NCI-H748 treated with DMSO at 0.1 percent for 48 hours (cell line): ENCODE results near the gene ASAP2.

Source experiments
- DNase-seq: peaks from one replicate; lab custom pipeline; 2025; lab: John Stamatoyannopoulos, UW

The ASAP2 gene

DNA sequence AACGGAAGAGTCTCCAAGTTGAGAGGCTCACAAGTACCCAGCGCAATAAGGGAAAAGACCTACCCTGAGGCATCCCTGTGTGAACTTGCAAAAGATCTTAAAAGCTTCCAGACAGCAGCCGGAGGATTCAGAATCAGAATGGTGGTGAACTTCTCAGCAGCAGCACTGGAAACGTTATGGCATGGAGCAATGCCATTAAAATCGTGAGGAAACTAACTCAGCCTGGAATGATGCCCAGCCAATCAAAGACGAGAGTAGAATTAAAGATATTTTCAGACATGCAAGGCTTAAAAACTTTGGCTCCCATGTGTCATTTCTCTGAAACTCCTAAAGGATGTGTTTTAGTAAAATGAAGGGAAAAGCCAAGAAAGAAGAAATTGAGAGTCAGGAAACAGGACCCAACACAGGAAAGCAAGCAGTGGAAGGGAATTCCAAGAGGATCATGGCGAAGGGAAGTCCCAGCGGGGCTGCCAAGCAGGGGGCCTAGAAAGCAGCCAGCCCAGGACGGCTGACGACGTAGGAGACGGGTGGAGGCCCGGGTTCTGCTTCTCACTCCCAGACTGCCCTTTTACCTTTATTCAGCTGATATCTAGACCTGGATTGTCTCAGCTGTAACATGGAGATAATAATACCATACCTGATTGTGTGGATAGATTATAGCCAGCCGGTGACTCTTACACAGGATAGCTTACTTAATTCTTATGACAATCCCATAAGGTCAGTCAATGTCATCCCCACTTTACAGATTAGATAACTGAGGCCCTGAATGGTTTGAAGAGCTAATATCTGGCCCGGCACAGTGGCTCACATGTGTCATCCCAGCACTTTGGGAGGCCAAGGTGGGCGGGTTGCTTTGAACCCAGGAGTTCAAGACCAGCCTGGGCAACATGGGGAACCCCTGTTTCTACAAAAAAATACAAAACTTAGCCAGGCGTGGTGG is 92.8 kb downstream of the ASAP2 start:
- no peak for DNase-seq

DNA sequence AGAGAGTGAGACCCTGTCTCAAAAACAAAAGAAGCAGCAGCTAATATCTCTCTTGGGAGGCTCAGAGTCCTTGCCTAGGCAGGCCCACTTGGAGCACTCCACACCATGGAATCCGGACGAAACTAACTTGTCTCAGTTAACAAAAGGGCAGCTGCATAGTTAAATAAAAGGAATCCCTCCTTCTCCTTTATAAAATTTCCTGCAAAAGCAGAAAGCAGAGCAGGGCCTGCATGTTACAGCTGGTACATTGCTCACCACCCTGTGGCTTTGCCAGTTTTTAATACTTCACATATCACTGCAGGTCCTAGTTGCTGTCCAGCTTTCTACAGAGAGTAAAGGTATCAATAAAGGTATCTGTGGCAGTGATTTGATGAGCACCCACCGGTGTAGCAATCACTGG is 93.6 kb downstream of the ASAP2 start:
- no peak for DNase-seq

DNA sequence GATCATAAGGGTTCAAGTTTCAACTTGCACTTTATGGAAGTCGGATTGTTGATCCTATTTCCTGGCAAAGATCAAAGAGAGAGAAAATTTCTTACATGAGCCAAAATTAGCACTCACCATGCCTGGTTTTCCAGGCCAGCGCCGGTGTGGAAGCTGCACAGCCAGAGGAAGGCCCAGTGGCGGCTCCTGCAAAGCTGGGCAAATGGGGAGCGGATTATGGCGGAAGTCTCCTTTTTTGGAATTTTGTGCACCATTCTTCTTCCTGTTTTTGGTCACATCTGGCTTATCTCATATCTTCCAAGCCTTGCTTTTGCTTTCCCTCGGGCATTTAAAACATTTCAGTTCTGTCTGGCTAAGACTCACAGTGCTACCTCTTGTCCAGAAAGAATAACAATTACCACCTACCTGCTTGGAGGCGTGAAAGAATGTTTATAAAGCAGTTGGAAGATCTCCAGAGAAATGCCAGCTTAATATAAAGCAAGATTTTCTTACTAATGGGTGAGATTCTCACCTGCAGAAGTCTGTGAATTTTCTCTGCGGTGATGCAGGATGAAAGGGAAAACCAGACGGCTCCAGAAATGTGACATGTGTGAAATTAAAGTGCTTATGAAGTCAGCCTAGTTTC is 94.3 kb downstream of the ASAP2 start:
- DNase-seq, result no peak

DNA sequence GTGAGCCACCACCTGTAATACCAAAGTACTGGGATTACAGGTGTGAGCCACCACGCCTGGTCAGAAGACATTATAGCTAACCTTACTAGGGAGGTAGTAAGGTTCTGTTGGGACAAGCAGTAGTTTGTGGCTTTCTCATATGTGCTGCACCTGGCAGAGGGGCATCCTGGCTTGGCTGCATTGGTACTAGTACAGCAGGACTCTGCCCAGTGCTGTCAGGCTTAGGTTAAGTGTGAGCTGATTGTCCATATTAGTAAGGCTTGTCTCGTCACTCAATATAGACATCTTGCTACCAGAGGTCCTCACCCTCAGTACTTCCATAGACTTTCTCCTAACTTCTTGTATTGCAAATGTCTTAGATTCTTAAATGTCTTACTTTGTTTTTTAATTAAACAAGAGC is 96.1 kb downstream of the ASAP2 start:
- no peak for DNase-seq

DNA sequence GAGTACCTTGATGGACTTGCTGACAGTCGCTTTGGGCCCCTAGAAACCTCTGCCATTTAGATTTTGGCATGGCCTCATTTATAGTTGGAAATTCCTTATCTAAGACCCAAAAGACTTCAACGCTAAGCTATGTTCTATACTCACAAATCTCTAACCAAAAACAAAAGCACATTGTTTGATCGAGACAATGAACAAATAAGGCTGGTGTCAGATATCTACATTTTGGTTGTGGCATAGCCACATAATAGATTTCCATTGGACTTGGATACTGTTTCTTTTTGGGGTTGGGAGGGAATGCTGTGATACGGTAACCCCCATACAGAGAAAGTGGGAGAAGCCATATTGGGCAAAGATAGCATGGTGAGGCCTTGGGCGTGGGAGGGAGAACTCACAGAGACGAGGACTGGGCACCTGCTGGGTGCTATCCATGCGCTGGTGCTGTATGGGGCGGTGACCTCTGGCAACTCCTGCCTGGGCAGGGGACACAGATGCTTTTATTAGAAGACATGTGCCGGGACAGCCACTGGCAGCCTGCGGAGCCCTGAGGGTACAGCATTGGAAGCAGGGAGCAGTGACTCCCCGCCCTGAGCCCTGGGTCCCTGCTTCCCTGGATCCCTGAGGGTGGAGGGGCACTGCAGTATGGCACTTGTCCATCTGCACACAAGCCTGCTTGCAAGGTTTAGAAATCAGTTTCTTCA is 97.1 kb downstream of the ASAP2 start:
- no peak for DNase-seq

DNA sequence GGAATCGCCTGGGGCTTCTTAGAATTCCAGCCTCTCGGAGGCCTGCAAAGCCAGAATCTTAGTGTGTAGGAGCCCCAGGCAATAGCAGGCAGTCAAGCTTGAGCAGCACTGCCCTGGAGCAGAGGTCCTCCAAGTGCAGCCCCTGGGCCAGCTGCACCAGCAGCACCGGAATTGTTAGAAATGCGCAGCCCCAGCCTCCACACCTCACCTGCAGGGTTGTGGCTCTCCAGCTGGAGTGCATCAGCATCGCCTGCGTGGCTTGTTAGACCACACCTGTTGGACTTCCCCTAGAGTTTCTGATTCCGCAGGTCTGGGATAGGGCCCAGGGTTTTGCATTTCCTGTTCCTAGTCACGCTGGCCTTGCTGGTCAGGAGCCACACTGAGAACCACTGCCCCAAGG is 100.3 kb downstream of the ASAP2 start:
- DNase-seq, result no peak

DNA sequence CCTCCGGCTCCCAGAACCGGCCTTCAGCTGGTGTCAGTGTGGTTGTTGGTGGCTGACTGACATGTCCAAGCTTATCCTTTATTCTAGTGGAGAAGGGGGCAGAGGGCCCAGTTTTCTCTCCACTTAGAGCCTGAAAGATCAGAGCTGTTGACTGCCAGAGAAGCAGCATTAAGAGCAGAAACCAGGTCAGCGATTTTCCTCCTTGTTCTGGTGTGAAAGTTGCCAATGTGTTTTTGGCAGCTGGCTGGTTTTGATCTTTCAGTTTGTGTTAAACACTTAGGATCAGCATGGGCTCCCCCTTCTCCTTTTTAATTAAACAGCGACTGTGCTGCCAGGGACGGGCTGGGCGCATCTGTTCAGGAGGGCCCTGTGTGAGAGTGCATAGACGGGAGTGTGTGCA is 100.9 kb downstream of the ASAP2 start:
- no peak for DNase-seq

DNA sequence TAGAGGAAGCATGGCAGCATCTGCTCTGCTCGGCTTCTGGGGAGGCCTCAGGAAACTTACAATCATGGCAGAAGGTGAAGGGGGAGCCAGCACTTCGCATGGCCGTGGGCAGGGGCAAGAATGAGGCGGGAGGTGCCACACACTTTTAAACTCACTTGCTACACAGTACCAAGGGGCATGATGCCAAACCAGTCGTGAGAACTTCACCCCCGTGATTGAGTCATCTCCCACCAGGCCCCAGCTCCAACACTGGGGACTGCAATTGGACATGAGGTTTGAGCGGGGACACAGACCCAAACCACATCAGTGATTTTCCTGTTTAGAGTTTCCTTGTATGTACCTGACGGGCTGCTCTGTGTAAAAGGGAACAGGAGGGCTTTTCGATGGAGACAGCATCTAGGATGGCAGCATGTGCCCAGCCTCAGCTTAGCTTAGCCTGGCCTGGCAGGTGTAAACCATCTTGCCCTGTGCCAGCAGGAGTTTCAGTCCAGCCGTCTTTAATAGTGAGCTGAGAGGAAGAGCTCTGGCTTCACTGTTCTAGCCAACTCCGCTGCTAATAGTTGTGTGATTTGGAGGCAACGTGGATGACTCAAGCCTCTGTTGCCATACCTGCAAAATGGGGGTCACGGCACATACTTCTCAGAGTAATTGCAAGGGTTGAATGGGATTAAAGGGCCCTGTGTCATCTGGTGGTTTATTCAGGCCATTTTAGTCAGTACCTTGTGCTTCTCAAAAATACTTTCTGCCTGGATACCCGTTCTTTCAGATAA is 101.8 kb downstream of the ASAP2 start:
- no peak for DNase-seq

DNA sequence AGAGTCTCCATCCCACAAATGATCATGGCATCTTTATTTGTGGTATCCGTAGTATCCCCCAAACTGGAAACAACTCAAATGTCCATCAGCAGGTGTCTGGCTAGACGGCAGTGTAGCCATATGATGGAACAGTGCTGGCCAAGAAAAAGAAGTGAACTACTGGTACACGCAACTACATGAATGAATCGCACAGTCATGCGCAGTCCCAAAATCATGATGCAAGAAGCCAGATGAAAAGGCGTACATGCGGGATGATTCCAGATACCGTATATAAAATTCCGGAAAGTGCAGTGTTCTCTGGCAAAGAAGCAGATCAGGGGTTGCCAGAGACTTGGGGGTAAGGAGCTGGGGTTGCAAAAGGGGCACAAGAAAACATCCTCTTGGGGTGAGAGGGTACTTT is 102.5 kb downstream of the ASAP2 start:
- no peak for DNase-seq

DNA sequence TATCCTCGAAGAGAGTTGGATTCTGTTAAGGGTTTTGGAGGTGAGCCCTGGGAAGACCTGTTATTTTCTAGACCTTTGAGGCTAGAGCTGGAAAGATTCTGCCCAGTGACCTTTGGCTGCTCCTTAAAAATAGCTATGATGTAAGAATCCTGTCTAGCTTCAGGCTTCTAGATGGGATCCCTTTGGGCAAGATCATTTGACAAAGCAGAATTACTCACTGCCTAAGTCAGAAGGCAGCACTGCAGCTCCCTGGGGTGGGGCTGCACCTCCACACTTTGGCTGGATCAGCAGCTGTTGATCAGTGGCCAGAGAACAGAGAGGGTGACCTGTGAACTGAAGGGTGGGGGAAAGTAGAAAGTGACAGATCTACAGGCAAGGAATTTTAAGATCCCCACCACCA is 103.8 kb downstream of the ASAP2 start:
- DNase-seq, result no peak

DNA sequence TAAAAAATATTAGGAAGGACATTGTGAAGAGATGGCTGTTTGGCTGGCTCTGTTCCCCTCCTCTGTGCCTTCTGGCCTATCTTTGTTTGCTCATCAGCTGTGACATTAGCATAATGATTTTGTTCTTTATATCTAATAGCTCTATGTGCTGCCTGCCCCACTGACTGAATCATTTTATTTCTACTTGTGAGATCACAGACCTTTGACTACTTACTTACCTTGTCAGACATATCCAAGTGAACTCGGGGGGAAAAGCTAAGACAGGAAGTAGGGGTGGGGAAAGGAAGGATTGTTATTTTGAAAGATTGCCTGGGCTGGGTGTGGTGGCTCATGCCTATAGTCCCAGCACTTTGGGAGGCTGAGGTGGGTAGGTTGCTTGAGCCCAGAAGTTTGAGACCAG is 104.2 kb downstream of the ASAP2 start:
- no peak for DNase-seq

DNA sequence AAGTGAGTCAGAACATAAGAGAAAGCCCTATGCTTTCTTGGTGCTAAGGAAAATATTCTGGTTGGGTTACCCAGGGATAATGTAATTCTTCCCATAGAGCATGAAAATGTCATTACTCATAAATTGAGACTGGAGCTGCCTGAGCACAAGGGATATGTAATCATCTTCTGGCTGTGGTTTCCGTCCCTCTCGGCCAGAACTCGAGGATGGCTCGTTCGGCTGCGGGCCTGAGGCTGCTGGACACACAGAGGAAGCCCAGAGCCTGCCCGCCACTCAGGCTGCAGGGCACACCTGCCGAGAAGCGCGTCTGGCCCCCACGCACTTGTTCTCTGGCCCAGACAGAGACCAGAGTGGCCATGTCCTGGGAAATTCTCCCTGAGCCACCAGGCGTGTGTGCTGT is 104.9 kb downstream of the ASAP2 start:
- no peak for DNase-seq

DNA sequence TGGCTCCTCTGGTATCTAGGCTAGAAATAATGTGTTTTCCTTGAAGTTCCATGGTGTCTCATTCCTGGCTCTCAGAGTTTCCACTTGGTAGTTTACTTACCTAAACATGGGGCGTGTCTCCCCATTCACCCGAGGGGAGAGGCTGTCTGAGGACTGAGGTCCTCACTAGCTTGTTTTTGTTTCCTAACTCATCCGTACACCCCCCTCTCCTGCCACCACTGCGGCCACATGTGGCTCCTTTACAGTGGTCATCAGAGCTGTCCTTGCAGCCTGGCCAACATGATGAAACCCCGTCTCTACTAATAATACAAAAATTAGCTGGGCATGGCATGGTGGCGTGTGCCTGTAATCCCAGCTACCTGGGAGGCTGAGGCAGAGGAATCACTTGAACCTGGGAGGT is 106.0 kb downstream of the ASAP2 start:
- no peak for DNase-seq

DNA sequence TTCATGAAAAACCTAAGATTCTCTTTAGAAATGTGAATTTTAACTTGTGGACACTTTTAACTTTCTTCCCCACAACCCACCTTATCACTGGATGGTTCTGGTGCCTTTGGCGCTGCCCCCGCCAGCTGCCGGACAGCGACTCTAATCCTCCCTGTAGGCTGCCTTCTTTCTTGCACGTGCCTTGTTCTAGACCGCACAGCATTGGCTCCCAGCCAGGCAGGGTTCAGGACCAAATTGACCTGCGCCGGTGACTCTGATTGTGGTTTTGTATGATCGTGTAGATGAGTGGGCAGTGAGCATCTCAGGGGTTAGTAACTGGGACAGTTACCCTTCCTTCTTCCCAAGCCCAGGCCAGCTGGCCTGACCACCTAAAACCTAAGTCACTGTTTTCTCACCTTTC is 106.8 kb downstream of the ASAP2 start:
- DNase-seq, result no peak

DNA sequence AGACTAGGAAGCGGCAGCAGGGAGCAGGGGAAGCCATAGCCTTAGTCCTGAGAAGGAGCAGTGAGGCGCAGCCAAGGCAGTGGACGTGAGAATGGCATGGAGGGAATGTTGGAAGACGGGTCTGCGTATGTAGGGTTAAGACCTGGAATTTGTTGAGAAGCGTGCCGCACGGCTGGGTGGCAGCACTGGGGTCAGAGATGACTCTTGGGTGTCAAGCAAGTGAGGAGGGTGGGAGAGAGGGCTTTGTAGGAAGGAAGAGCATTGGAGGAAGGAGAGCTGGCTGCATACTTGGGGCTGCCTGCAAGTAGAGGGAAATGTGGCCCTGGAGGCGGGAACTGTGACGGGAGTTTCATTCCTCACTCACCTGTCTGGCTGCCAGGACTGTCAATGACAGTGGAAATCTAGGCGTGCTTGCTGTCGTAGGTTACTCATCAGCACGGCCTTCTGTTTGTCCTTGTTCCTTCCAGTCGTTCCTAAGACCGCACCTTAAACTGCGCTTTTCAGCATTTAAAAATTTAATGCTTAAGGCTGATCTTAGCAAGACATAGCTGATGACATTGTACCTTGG is 108.8 kb downstream of the ASAP2 start:
- DNase-seq, result no peak

DNA sequence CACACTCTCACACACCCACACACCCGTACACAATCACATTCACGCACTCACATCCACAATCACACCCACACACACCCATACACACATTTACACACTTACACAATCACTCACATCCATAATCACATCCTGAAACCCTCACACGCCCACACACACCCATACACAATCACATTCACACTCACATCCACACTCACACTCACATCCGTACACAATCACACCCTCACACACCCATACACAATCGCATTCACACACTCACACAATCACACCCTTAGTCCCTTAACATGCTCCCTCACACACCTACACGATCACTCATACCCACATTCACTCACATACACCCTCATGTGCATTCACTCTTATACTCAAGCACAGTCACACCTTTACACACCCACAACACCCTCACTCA is 110.9 kb downstream of the ASAP2 start:
- DNase-seq, result no peak

DNA sequence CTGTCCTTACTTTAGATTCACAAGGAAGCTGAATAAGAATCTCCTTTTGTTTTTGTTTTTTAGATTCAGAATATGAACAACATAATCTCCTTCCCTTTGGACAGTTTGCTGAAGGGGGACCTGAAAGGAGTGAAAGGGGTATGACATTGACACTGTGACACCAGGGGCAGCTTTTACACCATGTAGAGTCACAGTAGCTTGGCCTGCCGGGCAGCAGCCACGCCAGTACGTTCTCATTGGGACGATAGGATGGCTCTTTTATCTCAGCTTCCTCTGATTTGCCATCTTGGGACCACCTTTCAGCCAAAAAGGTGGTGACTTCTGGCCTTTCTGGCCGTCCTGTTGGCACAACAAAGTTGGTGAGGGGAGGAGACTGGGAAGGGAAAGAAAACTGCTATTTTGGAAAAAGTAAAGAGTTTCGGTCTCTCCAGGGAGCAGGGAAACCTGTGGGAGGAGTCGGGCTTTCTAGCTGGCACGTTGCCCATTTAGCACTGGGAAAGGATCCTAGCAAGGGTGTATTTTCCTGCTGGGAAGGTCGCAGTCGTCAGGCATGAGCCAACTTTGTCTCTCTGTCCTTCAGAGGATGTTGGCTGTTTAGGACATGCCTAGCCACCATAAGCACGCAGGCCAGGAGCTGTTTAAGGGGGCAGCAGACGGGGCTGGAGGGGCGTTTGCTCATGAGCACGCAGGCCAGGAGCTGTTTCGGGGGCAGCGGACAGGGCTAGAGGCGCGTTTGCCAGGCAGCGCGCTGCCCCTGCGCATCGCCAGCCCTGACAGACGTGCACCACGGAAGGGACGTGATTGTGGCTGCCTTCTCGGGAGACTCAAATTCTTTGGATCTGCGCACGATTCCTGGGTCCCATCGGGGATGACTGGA is 112.1 kb downstream of the ASAP2 start:
- no peak for DNase-seq

DNA sequence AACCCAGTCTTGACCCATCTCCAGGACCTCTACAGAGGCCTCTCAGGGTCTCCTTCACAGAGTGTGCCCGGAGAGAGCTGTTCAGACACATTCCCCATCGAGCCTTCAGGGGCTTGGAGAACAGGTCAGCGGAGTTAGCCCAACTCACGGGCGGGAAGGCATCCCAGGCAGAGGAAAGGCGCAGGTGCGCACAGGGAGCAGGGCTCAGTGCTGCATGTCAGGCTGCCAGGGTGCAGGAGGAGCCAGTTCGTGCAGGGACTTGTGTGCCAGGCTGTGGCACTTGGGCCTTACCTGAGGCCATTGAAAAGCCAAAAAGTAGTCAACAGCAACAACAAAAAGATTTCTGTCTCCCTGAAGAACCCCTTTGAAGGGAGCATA is 112.7 kb downstream of the ASAP2 start:
- DNase-seq, result no peak

DNA sequence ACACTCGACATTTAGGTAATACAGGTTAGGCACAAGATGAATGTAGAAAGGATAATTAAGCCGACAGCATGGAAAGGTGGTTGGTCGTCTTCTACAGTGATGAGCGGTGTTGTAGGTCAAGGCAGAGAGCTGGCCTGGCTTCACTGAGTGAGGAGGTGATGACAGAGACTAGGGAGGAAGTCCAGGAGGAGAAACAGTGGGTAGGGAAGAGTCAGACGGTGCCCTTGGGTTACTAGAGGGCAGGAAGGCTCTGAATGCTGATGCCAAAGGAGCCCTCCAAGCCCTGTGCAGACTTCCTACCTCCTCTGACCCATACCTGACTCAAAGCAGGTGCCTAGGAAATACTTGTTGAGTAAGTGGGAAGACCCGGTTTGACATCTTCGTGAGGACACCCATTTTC is 116.0 kb downstream of the ASAP2 start:
- DNase-seq, result no peak

DNA sequence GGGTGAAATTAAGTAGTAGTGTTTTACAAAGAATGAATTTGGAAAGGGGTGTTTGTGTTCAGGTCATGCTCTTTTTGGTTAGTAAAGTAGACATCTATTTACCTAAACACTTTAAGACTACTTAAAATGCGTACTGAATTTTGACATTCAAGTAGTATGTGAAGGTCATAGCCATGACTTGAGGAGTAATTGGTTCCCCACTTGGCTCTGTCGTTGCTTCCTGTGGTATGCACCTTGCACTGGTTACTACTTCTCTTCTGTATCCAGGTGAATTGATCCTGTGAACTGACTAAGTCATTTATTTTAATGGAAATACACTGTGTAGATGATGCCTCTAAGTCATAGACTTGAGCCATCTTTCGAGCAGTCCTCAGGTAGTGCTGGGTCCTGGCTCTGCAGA is 118.8 kb downstream of the ASAP2 start:
- DNase-seq, result no peak

DNA sequence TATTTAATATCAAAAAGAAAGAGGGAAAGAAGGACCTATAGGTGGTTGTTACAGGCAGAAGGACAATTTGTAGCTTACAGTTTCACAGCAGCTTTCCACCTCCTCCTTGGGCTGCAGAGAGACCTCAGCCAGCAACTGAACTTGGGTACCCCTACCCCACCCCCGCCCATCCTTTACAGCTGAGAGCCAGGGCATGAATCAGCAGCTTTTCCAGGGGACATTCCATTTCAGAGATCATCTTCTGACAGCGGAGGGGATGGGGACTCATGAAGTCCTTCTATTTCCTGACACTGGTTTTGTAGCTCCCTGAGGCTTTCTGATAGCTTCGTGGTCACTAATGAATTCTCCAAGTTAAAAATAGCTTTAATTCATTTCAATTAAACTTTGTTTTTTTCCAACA is 120.4 kb downstream of the ASAP2 start:
- DNase-seq, result no peak
